Lower leg skin (tissue), 4 donors: Measurements from ENCODE around the gene CNOT1. TPM values are rescaled to one million over a fixed set of nuclear protein-coding genes. Genes with fewer than 3 reads are reported as not detected.
"Not testable (repeated sequence)": the region's sequence is repeated elsewhere in the genome, so short reads cannot be mapped to it uniquely, and the experiment has no call there.

ENCODE experiments used
- DNase-seq, 2 donors: peaks; one replicate each; pipeline ENCODE4 v3.0.0-alpha.2; 2019; ENCODE audit warnings: low spot score in 2 of 2
- H3K4me3 ChIP-seq: fragments of 200-600 bp; sonication (generic); 2 replicates; pipeline ENCODE4 v1.5.1; 2017; ENCODE audit warnings: mild to moderate bottlenecking, low read depth; ENCODE audit not compliant: poor library complexity, severe bottlenecking
- CTCF ChIP-seq, 3 donors: fragments of 450-650 bp; IDR thresholded peaks; one replicate each; pipeline ENCODE4 v1.5.1; 2016; ENCODE audit warnings: antibody characterized with exemption in 3 of 3, mild to moderate bottlenecking in 3 of 3, moderate library complexity in 2 of 3
- POLR2A ChIP-seq, 2 donors: fragments of 450-650 bp; IDR thresholded peaks; one replicate each; pipeline ENCODE4 v1.6.1; 2016 to 2017; ENCODE audit warnings: antibody characterized with exemption in 2 of 2, mild to moderate bottlenecking in 1 of 2, moderate library complexity in 1 of 2
- WGBS, 2 donors: methylation state at CpG; one replicate each; pipeline ENCODE4 v1.1.5; 2018; 5-methylcytosine and 5-hydroxymethylcytosine counted together
- intact Hi-C: fragments of 100-400 bp; cut with DNase I; formaldehyde crosslinking; loops from one replicate; pipeline ENCODE4 v1.15.0; 2023; ENCODE audit warnings: low total_unique reads
- total RNA-seq, 4 donors: library from RNA; depleted of rRNA; stranded (reverse); fragments of >200 nt; gene quantifications; one replicate each; pipeline ENCODE4 v1.1.0, GENCODE V29; 2016

The CNOT1 gene
- total RNA-seq, 4 donors from 2014 or later, result 80.1 to 118 (median 102) TPM

- intact Hi-C loops, result no loop called here
- H3K4me3 ChIP-seq, result no peak overlapping the region
- no peak for DNase-seq
- 51 to 57% methylated on average over 3 of the region's 3 CpGs for WGBS, 2 donors
- TF ChIP-seq POLR2A (IDR thresholded peaks at IDR 0.05) (no peak), CTCF (IDR thresholded peaks at IDR 0.05) (no peak)
Measured at GRCh38 chr16:58578642-58579041, 51.0 kb downstream of the CNOT1 start.

GRCh38 chr16:58577141-58577540 lies 52.5 kb downstream of the CNOT1 start:
- H3K4me3 ChIP-seq, result no peak overlapping the region
- intact Hi-C loops, result no loop called here
- DNase-seq, result no peak
- WGBS, 2 donors, result 53 to 56% methylated on average over 1 of the region's 1 CpG
- TF ChIP-seq POLR2A (IDR thresholded peaks at IDR 0.05), result no peak
- no peak for TF ChIP-seq CTCF (IDR thresholded peaks at IDR 0.05)

GRCh38 chr16:58574895-58575294 lies 54.7 kb downstream of the CNOT1 start:
- 89 to 94% methylated on average over 4 of the region's 4 CpGs for WGBS, 2 donors

GRCh38 chr16:58565697-58566096 lies 63.9 kb downstream of the CNOT1 start:
- H3K4me3 ChIP-seq, intact Hi-C loops, DNase-seq: not testable (repeated sequence)
- WGBS, 2 donors, result 96 to 97% methylated on average over 4 of the region's 4 CpGs

More at GRCh38 chr16:58574895-58575294, 54.7 kb downstream of the CNOT1 start:
- no peak for DNase-seq
- intact Hi-C loops, result no loop called here
- no peak for TF ChIP-seq POLR2A (IDR thresholded peaks at IDR 0.05)
- no peak for TF ChIP-seq CTCF (IDR thresholded peaks at IDR 0.05)
- H3K4me3 ChIP-seq, result no peak overlapping the region

- TF ChIP-seq CTCF (IDR thresholded peaks at IDR 0.05) (no peak), POLR2A (IDR thresholded peaks at IDR 0.05) (no peak)
- DNase-seq, result no peak
- intact Hi-C loops, result no loop called here
- no peak overlapping the region for H3K4me3 ChIP-seq
- WGBS, 2 donors, result 85 to 98% methylated on average over 4 of the region's 4 CpGs
Measured at GRCh38 chr16:58563775-58564174, 65.9 kb downstream of the CNOT1 start.

GRCh38 chr16:58563235-58563634 lies 66.4 kb downstream of the CNOT1 start:
- no peak overlapping the region for H3K4me3 ChIP-seq
- intact Hi-C loops, result no loop called here

More at GRCh38 chr16:58563235-58563634, 66.4 kb downstream of the CNOT1 start:
- DNase-seq, result no peak
- TF ChIP-seq POLR2A (IDR thresholded peaks at IDR 0.05) (no peak), CTCF (IDR thresholded peaks at IDR 0.05) (no peak)
